GM12874 (cell line): Measurements from ENCODE around the gene NTN4.

Source experiments
- TF ChIP-seq, protein P1 (sequence below): IDR thresholded peaks from 2 replicates; pipeline ENCODE4 v1.5.1; 2011; ENCODE audit warnings: low read depth, mild to moderate bottlenecking, control low read depth, low read length, moderate library complexity; ENCODE audit not compliant: insufficient read depth

Gene NTN4

DNA sequence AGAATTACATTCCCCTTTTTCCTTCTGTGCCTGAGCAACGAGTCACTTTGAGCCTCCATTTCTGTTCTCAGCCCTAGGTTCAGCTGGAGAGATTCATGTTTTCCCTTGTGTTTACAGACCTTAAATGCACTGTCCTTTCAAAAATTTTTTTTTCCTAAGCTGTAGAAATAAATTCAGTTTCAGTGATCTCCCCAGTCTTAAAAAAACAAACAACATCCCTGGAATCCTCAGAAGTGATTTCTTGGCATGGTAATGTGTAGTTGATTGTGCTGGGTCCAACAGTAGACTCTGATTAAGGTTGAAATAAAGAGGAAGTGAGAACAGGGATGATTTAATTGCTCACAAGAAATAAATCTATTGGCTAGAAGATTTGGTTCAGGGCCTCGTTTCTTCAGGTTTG lies 89.3 kb downstream of the NTN4 start:
- TF ChIP-seq, protein P1, sequence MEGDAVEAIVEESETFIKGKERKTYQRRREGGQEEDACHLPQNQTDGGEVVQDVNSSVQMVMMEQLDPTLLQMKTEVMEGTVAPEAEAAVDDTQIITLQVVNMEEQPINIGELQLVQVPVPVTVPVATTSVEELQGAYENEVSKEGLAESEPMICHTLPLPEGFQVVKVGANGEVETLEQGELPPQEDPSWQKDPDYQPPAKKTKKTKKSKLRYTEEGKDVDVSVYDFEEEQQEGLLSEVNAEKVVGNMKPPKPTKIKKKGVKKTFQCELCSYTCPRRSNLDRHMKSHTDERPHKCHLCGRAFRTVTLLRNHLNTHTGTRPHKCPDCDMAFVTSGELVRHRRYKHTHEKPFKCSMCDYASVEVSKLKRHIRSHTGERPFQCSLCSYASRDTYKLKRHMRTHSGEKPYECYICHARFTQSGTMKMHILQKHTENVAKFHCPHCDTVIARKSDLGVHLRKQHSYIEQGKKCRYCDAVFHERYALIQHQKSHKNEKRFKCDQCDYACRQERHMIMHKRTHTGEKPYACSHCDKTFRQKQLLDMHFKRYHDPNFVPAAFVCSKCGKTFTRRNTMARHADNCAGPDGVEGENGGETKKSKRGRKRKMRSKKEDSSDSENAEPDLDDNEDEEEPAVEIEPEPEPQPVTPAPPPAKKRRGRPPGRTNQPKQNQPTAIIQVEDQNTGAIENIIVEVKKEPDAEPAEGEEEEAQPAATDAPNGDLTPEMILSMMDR: no peak

DNA sequence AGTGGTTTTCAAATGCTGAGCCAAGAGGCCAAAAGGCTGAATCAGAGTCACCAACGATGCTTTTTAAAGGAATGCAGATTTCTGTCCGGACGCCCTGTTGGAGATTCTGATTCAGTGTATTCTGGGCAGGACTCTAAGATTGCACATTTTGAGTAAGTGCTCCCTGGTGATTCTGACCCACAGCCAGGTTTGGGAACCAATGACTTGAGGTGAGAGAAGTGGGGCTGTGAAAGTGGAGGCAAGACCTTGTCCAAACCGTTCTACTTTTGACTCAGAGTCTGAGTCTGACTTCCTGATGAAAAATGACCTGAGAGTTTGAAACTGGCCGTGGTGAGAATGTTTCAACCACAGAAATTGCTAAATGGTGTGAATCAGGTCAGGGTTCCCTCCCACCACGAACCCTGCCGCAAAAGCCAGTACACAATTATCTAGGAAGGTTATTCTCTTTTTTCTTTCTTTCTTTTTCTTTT lies 90.2 kb downstream of the NTN4 start:
- TF ChIP-seq, protein P1: no peak

DNA sequence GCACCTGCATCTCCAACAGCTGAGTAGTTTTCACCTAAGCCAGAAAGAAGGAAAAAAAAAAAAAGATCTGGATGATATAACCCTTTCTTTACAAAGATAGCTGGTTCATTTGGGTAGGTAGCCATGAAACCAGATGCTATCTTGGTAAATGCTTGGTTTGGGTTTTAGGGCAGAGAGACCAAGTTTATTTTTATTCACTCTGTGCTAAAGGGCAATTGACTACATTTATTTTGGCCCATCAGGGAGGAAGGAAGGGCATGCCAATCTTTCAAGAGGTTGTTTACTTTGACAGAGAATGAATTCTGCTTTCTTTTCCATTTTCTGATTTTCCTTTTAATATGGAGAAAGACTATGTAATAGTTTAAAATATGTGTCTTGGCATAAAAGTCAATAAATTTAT lies 91.0 kb downstream of the NTN4 start:
- TF ChIP-seq, protein P1: no peak

DNA sequence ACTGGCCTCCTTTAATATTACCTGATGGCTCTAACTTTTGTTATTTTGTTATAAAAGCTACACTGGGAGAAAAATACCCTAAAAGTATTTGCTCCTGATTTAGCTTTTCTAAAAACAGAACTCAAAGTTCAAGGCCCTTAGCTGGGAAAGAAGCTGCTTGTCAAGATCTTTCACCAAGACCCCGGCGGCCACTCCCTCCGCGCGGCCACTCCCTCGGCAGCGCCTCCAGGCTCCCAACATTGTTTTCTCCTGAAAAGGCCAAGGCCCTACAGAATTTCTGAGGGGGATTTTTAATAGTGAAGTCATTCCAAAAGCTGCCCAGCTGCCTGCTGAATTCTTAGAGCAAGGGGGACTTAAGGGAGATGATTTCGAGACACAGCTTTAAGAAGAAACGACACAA lies 96.4 kb downstream of the NTN4 start:
- TF ChIP-seq, protein P1: no peak

DNA sequence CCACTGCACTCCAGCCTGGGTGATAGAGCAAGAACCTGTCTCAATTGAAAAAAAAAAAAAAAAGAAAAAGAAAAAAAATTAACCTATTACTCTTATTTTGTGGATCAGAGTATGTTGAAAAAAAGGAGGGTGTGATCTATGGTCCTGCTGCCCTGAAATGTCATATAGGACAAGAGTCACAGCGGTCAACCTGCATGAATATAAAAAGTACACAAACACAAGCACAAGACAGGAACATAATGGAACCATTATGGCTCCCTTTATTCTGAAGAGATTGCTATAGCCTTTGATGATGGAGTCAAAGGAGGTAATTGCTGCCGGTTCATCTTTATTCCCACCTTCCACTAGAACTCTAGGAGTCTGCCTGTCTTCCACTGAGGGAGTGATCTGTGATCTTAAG lies 96.9 kb downstream of the NTN4 start:
- TF ChIP-seq, protein P1: no peak

DNA sequence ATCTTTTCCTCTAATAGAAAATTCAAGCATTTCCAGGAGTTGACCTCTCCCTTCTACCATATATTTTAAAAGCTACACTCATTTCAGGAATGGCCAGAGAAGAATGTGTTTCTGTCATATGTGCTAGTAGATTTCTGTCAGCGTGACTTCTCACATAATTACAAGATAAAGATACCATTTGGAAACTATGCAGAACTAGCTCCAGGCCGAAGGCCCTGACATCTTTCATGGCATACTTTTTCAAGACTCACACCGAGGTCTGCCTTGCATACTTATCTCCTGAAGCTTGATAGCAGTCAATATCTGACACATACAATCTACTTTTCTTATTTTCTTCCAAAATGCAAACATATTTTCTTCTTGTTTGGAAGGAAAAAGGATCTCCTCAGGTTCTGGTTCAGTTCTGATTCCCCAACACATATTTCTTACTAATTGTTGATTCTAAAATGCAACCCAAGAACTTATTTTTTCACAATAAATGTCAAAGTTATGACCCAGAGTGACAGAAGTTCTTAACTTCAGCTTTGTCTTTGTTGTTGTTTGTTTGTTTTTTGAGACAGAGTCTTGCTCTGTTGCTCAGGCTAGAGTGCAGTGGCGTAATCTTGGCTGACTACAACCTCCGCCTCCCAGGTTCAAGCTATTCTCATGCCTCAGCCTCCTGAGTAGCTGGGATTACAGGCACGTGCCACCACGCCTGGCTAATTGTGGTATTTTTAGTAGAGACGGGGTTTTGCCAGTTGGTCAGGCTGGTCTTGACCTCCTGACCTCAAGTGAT lies 99.5 kb downstream of the NTN4 start:
- TF ChIP-seq, protein P1: no peak

DNA sequence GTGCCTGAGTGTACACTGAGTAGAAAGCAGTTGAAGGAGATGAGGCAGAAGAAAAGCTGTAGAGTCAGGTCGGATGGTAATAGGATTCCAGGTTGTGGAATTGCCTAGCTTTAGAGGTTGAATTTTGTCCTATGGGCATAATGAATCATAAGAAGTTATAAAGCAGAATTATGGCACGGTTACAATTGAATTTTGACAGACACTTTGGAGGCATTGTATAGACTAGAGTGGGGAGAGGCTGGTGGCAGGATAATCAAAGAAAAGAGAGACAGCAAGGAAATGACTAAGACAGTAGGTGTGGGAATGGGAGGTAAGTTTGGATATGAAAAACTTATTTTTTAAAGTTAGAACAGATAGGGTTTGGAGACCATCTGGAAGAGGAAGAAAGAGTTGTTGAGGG lies 102.6 kb downstream of the NTN4 start:
- TF ChIP-seq, protein P1: no peak
